Loucy (cell line): ENCODE data around the gene ZNF668.
"Not testable (repeated sequence)": the region's sequence is repeated elsewhere in the genome, so short reads cannot be mapped to it uniquely, and the experiment has no call there.

Source experiments
- H2AFZ ChIP-seq: fragments of 200-600 bp; sonication (generic); 2 replicates; pipeline ENCODE4 v1.6.0; 2016; ENCODE audit warnings: antibody characterized with exemption, mild to moderate bottlenecking, low read length, moderate library complexity
- H3F3A ChIP-seq: fragments of 200-600 bp; 2 replicates; pipeline ENCODE4 v1.6.0; 2016; ENCODE audit warnings: antibody characterized with exemption, low read depth, mild to moderate bottlenecking
- H3K27me3 ChIP-seq: fragments of 200-600 bp; sonication (generic); 2 replicates; pipeline ENCODE4 v1.6.1; 2014; ENCODE audit warnings: low read length, mild to moderate bottlenecking; ENCODE audit not compliant: insufficient read depth, poor library complexity, severe bottlenecking
- H3K36me3 ChIP-seq: fragments of 200-600 bp; sonication (generic); 2 replicates; pipeline ENCODE4 v1.6.1; 2016; ENCODE audit warnings: low read length; ENCODE audit not compliant: insufficient read depth
- H3K4me1 ChIP-seq: fragments of 200-600 bp; sonication (generic); 2 replicates; pipeline ENCODE4 v1.5.1; 2014; ENCODE audit warnings: low read length, mild to moderate bottlenecking; ENCODE audit not compliant: insufficient read depth, poor library complexity, severe bottlenecking
- H3K4me2 ChIP-seq: fragments of 200-600 bp; sonication (generic); 2 replicates; pipeline ENCODE4 v1.6.0; 2014; ENCODE audit warnings: antibody characterized with exemption, low read length, low read depth, mild to moderate bottlenecking; ENCODE audit not compliant: poor library complexity, severe bottlenecking
- H3K4me3 ChIP-seq: fragments of 200-600 bp; sonication (generic); 2 replicates; pipeline ENCODE4 v1.5.1; 2014; ENCODE audit warnings: low read length, mild to moderate bottlenecking, mixed read lengths; ENCODE audit not compliant: poor library complexity, severe bottlenecking
- H3K79me2 ChIP-seq: fragments of 200-600 bp; sonication (generic); 2 replicates; pipeline ENCODE4 v1.6.1; 2014; ENCODE audit warnings: low read length; ENCODE audit not compliant: insufficient read depth
- H3K9ac ChIP-seq: fragments of 200-600 bp; sonication (generic); 2 replicates; pipeline ENCODE4 v1.6.0; 2014; ENCODE audit warnings: mild to moderate bottlenecking, low read depth, low read length, moderate library complexity; ENCODE audit not compliant: poor library complexity, severe bottlenecking
- H3K9me2 ChIP-seq: fragments of 200-600 bp; sonication (generic); replicated peaks from 2 replicates; pipeline ENCODE4 v1.6.1; 2016; ENCODE audit warnings: low read depth, low read length, mixed read lengths
- H3K9me3 ChIP-seq: fragments of 200-600 bp; sonication (generic); 2 replicates; pipeline ENCODE4 v1.6.1; 2014; ENCODE audit warnings: mild to moderate bottlenecking, antibody characterized with exemption, low read length, low read depth; ENCODE audit not compliant: insufficient read depth
- H4K20me1 ChIP-seq: fragments of 200-600 bp; sonication (generic); 2 replicates; pipeline ENCODE4 v1.6.0; 2014; ENCODE audit warnings: antibody characterized with exemption, low read length, mild to moderate bottlenecking; ENCODE audit not compliant: insufficient read depth, poor library complexity, severe bottlenecking

The ZNF668 gene

GRCh38 chr16:31011815-31012214 is 62.2 kb downstream of the ZNF668 start:
- H3K4me2 ChIP-seq, H2AFZ ChIP-seq, H3K4me1 ChIP-seq, H3K4me3 ChIP-seq, H3K9me3 ChIP-seq, H3K79me2 ChIP-seq, H3F3A ChIP-seq, H3K27me3 ChIP-seq, H4K20me1 ChIP-seq, H3K36me3 ChIP-seq, H3K9ac ChIP-seq, H3K9me2 ChIP-seq: not testable (repeated sequence)
